GM12878 (cell line): ENCODE data around the gene SLC16A10. TPM values are rescaled to one million over a fixed set of nuclear protein-coding genes. Genes with fewer than 3 reads are reported as not detected.

ENCODE experiments used
- ATAC-seq: fragments of 200-7000 bp; cut with Tn5 transposase; 3 replicates; pipeline ENCODE4 v1.9.1; 2020; ENCODE audit warnings: mild to moderate bottlenecking, moderate library complexity
- BruUV-seq: library from RNA; stranded (reverse); fragments of 400-500 nt; replicated peaks from 2 replicates; lab custom pipeline; 2021; lab: Mats Ljungman, UMichigan
- CTCF ChIA-PET: fragments of 300-600 bp; sonication (Branson Sonifier 250); formaldehyde crosslinking; extraction: SDS; loops from one replicate; lab custom pipeline; 2021; ENCODE audit warnings: inconsistent platforms; lab: Yijun Ruan, JAX
- POLR2A ChIA-PET: fragments of 350-600 bp; formaldehyde crosslinking; extraction: SDS; loops from one replicate; lab custom pipeline; 2021; ENCODE audit warnings: inconsistent platforms; lab: Charles Lee
- RAD21 ChIA-PET: fragments of 300-600 bp; sonication (Branson Sonifier 250); formaldehyde crosslinking; loops from one replicate; lab custom pipeline; 2023; ENCODE audit warnings: antibody characterized with exemption; ENCODE audit not compliant: unreplicated experiment; lab: Charles Lee
- SMC1A ChIA-PET: fragments of 300-600 bp; sonication (Branson Sonifier 250); formaldehyde crosslinking; loops from one replicate; lab custom pipeline; 2023; ENCODE audit not compliant: unreplicated experiment, uncharacterized antibody; lab: Charles Lee
- DNase-seq: peaks from one replicate; pipeline ENCODE4 v3.0.0-alpha.2; 2011; ENCODE audit warnings: low read depth, low spot score
- FAIRE-seq: peaks from 3 replicates; lab custom pipeline; 2011; peaks lifted over from hg19 to GRCh38; lab: Jason Lieb, UNC
- H2AFZ ChIP-seq: 2 replicates; pipeline ENCODE4 v1.6.0; 2011; ENCODE audit warnings: low read depth, low read length, control low read depth; ENCODE audit not compliant: control insufficient read depth
- H3K27ac ChIP-seq: 2 replicates; pipeline ENCODE4 v1.5.1; 2011; ENCODE audit warnings: control low read depth; ENCODE audit not compliant: control insufficient read depth, insufficient read depth
- H3K27me3 ChIP-seq, 2 experiments: replicated peaks in 1 of 2; 2 replicates each; pipeline versions ENCODE4 v1.6.0 to v1.6.1; 2011; ENCODE audit warnings: low read length in 1 of 2; ENCODE audit not compliant: control insufficient read depth in 2 of 2, insufficient read depth in 2 of 2
- H3K36me3 ChIP-seq, 2 experiments: 2 replicates each; pipeline ENCODE4 v1.5.1; 2011; ENCODE audit warnings: low read length in 1 of 2; ENCODE audit not compliant: control insufficient read depth in 2 of 2, insufficient read depth in 2 of 2
- H3K4me1 ChIP-seq: 2 replicates; pipeline ENCODE4 v1.6.1; 2011; ENCODE audit warnings: mild to moderate bottlenecking, low read length, moderate library complexity, mixed read lengths; ENCODE audit not compliant: control insufficient read depth, insufficient read depth
- H3K4me2 ChIP-seq: 2 replicates; pipeline ENCODE4 v1.6.0; 2011; ENCODE audit warnings: control low read depth; ENCODE audit not compliant: control insufficient read depth, insufficient read depth
- H3K4me3 ChIP-seq: fragments of 200-600 bp; sonication (generic); 2 replicates; pipeline ENCODE4 v1.5.1; 2016
- H3K79me2 ChIP-seq: 2 replicates; pipeline ENCODE4 v1.6.0; 2011; ENCODE audit warnings: low read length; ENCODE audit not compliant: control insufficient read depth, insufficient read depth
- H3K9ac ChIP-seq: 2 replicates; pipeline ENCODE4 v1.8.0; 2011; ENCODE audit warnings: low read length, control low read depth, mixed read lengths; ENCODE audit not compliant: control insufficient read depth, insufficient read depth
- H3K9me3 ChIP-seq: replicated peaks from 3 replicates; pipeline ENCODE4 v1.5.1; 2011; ENCODE audit warnings: mild to moderate bottlenecking, low read length; ENCODE audit not compliant: control insufficient read depth, insufficient read depth
- H4K20me1 ChIP-seq: 2 replicates; pipeline ENCODE4 v1.6.0; 2011; ENCODE audit not compliant: control insufficient read depth, insufficient read depth
- BACH1 ChIP-seq: fragments of 450-650 bp; IDR thresholded peaks from 2 replicates; pipeline ENCODE4 v1.6.1; 2017; ENCODE audit warnings: mild to moderate bottlenecking, borderline replicate concordance
- CBX3 ChIP-seq: fragments of 200-600 bp; sonication (generic); IDR thresholded peaks from 2 replicates; pipeline ENCODE4 v1.6.1; 2016; ENCODE audit warnings: low read depth, borderline replicate concordance
- CHD1 ChIP-seq: IDR thresholded peaks from 2 replicates; pipeline ENCODE4 v1.6.1; 2012; ENCODE audit warnings: low read depth, low read length, improper control_type of control experiment
- EZH2 ChIP-seq: IDR thresholded peaks from 2 replicates; pipeline ENCODE4 v1.6.1; 2012; ENCODE audit warnings: low read depth, mild to moderate bottlenecking, control low read depth, inconsistent platforms, low read length, borderline replicate concordance; ENCODE audit not compliant: control insufficient read depth
- HDAC2 ChIP-seq: fragments of 200-600 bp; sonication (generic); IDR thresholded peaks from 2 replicates; pipeline ENCODE4 v1.6.1; 2017
- MTA2 ChIP-seq: fragments of 450-650 bp; IDR thresholded peaks from 2 replicates; pipeline ENCODE4 v1.6.1; 2016; ENCODE audit warnings: low read depth, mild to moderate bottlenecking, moderate library complexity
- PAX8 ChIP-seq: fragments of 450-650 bp; IDR thresholded peaks from 2 replicates; pipeline ENCODE4 v1.6.1; 2017; ENCODE audit warnings: mild to moderate bottlenecking, moderate library complexity
- SMARCA5 ChIP-seq: fragments of 450-650 bp; IDR thresholded peaks from 2 replicates; pipeline ENCODE4 v1.6.1; 2017; ENCODE audit warnings: mild to moderate bottlenecking
- SUZ12 ChIP-seq: fragments of 200-600 bp; sonication (generic); IDR thresholded peaks from one replicate; pipeline ENCODE4 v1.6.1; 2018; ENCODE audit warnings: antibody characterized with exemption, mild to moderate bottlenecking; ENCODE audit not compliant: unreplicated experiment
- YBX1 ChIP-seq: fragments of 450-650 bp; IDR thresholded peaks from 2 replicates; pipeline ENCODE4 v1.6.1; 2016; ENCODE audit warnings: antibody characterized with exemption
- ZZZ3 ChIP-seq: IDR thresholded peaks from 2 replicates; pipeline ENCODE4 v1.6.1; 2011; ENCODE audit warnings: low read depth; ENCODE audit not compliant: control insufficient read depth, insufficient read length
- WGBS: methylation state at CpG from one replicate; pipeline ENCODE4 v1.1.6; 2016; ENCODE audit warnings: low lambda C conversion rate; ENCODE audit not compliant: insufficient replicate concordance, insufficient coverage; ENCODE audit errors: missing lambda C conversion rate; 5-methylcytosine and 5-hydroxymethylcytosine counted together
- in situ Hi-C: fragments of 300-500 bp; cut with MboI; formaldehyde crosslinking; loops from 9 replicates; pipeline ENCODE4 v1.14.3; 2018; ENCODE audit warnings: mixed read lengths
- intact Hi-C: fragments of 100-400 bp; cut with micrococcal nuclease; formaldehyde crosslinking; loops from one replicate; pipeline ENCODE4 v1.14.2; 2022; ENCODE audit not compliant: unreplicated experiment
- polyA plus RNA-seq, 11 experiments: library from polyadenylated mRNA; depleted of rRNA in 4 of 11; unstranded in 6 of 11; stranded (reverse) in 5 of 11; fragments of >200 nt; fragmentation: Nextera tagmentation in 4 of 11; fragmentation: Illumina TruSeq in 1 of 11; extraction: Ambion mirVana in 4 of 11; extraction: Trizol in 1 of 11; gene quantifications; 1 replicate in 1 of 11; 2 replicates in 10 of 11; pipeline versions ENCODE4 v1.2.1 to v1.2.3, GENCODE V29; 2011 to 2016; ENCODE audit warnings: inconsistent platforms in 2 of 11, missing spikeins in 2 of 11, low read depth in 1 of 11
- total RNA-seq, 4 experiments: library from RNA; depleted of rRNA in 3 of 4; stranded (reverse); fragments of >200 nt in 3 of 4; fragmentation: Illumina TruSeq in 1 of 4; extraction: Trizol in 1 of 4; gene quantifications; 2 replicates each; pipeline versions ENCODE4 v1.2.1 to v1.2.3, GENCODE V29; 2013 to 2021
- TF ChIP-seq, protein P1 (sequence below): fragments of 450-650 bp; IDR thresholded peaks from 2 replicates; pipeline ENCODE4 v1.6.1; 2017; ENCODE audit warnings: antibody characterized with exemption, mild to moderate bottlenecking, moderate library complexity
- TF ChIP-seq, protein P2 (sequence below): fragments of 450-650 bp; formaldehyde crosslinking; IDR thresholded peaks from 2 replicates; pipeline ENCODE4 v1.4.0; 2022; ENCODE audit warnings: mild to moderate bottlenecking, moderate library complexity
- TF ChIP-seq, protein P3 (sequence below): fragments of 450-650 bp; IDR thresholded peaks from 2 replicates; pipeline ENCODE4 v1.6.1; 2017; ENCODE audit warnings: borderline replicate concordance
- TF ChIP-seq, protein P4 (sequence below): IDR thresholded peaks from 2 replicates; pipeline ENCODE4 v1.6.1; 2011; ENCODE audit warnings: mild to moderate bottlenecking, low read depth, low read length, moderate library complexity; ENCODE audit not compliant: insufficient replicate concordance

SLC16A10 gene
- total and polyA plus RNA-seq, 10 of the 15 experiments (the other 5 are each of a cell fraction or from before 2014, with no cell fraction given): 2.3 to 19.0 (median 8.0) TPM

DNA sequence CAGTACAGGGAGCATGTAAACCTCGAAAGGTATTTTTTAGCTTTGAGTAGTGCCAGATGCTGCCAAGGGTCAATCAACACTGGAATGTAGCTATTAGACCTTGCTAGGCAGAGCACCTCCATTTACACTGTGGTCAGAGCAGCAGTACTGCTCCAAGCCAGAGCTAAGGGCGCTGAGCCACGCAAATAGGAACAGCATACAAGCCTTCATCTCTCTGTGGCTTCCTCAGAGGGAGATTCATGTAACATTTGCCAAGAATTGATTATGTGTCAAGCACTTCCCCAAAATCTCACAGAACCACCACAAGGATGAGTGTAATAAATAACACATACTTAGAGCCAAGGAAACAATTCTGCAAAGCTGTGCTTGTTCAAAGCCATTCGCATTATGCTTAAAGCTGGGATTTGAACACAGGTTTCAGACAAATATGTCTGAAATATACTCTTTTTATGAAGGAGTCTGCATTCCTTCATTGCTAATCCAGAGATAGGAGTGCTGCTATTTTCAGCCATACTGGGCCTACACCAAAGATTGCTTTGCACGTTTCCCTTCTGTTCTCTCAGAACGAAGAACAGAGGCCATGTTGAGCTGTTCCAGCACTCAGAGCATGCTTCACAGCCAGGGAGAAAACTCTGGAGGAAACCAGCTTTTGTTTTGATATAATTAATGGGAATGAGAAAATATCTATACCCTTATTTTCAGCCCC lies 97.7 kb downstream of the SLC16A10 start:
- Histone ChIP-seq H3K4me3 (no peak overlapping the region), H4K20me1 (no peaks in the 10 kb centered on the region), H3K9me3 (no peaks in the 10 kb centered on the region), H3K79me2 (no peaks in the 10 kb centered on the region), H3K4me1 (no peaks in the 10 kb centered on the region; the same call in 1 of the 2 replicates), H3K36me3 (no peaks in the 10 kb centered on the region), H3K27ac (no peak overlapping the region), H3K27me3 (no peaks in the 10 kb centered on the region), H3K9ac (no peak overlapping the region), H2AFZ (no peak overlapping the region), H3K4me2 (no peak overlapping the region)
- SMC1A ChIA-PET: interaction anchor here (1.0 to 2.1 kb wide), 7 partner anchors 9 to 127 kb away, joined by 3 to 7 read pairs (median 3); no protein-coding TSS in a partner anchor
- TF ChIP-seq, protein P1, sequence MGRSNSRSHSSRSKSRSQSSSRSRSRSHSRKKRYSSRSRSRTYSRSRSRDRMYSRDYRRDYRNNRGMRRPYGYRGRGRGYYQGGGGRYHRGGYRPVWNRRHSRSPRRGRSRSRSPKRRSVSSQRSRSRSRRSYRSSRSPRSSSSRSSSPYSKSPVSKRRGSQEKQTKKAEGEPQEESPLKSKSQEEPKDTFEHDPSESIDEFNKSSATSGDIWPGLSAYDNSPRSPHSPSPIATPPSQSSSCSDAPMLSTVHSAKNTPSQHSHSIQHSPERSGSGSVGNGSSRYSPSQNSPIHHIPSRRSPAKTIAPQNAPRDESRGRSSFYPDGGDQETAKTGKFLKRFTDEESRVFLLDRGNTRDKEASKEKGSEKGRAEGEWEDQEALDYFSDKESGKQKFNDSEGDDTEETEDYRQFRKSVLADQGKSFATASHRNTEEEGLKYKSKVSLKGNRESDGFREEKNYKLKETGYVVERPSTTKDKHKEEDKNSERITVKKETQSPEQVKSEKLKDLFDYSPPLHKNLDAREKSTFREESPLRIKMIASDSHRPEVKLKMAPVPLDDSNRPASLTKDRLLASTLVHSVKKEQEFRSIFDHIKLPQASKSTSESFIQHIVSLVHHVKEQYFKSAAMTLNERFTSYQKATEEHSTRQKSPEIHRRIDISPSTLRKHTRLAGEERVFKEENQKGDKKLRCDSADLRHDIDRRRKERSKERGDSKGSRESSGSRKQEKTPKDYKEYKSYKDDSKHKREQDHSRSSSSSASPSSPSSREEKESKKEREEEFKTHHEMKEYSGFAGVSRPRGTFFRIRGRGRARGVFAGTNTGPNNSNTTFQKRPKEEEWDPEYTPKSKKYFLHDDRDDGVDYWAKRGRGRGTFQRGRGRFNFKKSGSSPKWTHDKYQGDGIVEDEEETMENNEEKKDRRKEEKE: no peak
- TF ChIP-seq PAX8: no peak
- TF ChIP-seq SMARCA5: no peak
- TF ChIP-seq EZH2: no peak
- no peak for TF ChIP-seq HDAC2
- no peak for TF ChIP-seq YBX1
- no peak for TF ChIP-seq CHD1
- TF ChIP-seq BACH1: no peak
- TF ChIP-seq CBX3: no peak
- TF ChIP-seq, protein P2, sequence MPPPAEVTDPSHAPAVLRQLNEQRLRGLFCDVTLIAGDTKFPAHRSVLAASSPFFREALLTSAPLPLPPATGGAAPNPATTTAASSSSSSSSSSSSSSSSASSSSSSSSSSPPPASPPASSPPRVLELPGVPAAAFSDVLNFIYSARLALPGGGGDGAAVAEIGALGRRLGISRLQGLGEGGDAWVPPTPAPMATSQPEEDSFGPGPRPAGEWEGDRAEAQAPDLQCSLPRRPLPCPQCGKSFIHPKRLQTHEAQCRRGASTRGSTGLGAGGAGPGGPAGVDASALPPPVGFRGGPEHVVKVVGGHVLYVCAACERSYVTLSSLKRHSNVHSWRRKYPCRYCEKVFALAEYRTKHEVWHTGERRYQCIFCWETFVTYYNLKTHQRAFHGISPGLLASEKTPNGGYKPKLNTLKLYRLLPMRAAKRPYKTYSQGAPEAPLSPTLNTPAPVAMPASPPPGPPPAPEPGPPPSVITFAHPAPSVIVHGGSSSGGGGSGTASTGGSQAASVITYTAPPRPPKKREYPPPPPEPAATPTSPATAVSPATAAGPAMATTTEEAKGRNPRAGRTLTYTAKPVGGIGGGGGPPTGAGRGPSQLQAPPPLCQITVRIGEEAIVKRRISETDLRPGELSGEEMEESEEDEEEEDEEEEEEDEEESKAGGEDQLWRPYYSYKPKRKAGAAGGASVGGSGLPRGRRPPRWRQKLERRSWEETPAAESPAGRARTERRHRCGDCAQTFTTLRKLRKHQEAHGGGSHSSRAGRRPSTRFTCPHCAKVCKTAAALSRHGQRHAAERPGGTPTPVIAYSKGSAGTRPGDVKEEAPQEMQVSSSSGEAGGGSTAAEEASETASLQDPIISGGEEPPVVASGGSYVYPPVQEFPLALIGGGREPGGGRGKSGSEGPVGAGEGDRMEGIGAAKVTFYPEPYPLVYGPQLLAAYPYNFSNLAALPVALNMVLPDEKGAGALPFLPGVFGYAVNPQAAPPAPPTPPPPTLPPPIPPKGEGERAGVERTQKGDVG (CRISPR knock-in tag): no peak
- TF ChIP-seq ZZZ3: no peak
- TF ChIP-seq, protein P3, sequence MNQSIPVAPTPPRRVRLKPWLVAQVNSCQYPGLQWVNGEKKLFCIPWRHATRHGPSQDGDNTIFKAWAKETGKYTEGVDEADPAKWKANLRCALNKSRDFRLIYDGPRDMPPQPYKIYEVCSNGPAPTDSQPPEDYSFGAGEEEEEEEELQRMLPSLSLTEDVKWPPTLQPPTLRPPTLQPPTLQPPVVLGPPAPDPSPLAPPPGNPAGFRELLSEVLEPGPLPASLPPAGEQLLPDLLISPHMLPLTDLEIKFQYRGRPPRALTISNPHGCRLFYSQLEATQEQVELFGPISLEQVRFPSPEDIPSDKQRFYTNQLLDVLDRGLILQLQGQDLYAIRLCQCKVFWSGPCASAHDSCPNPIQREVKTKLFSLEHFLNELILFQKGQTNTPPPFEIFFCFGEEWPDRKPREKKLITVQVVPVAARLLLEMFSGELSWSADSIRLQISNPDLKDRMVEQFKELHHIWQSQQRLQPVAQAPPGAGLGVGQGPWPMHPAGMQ: no peak
- TF ChIP-seq MTA2: no peak
- TF ChIP-seq, protein P4, sequence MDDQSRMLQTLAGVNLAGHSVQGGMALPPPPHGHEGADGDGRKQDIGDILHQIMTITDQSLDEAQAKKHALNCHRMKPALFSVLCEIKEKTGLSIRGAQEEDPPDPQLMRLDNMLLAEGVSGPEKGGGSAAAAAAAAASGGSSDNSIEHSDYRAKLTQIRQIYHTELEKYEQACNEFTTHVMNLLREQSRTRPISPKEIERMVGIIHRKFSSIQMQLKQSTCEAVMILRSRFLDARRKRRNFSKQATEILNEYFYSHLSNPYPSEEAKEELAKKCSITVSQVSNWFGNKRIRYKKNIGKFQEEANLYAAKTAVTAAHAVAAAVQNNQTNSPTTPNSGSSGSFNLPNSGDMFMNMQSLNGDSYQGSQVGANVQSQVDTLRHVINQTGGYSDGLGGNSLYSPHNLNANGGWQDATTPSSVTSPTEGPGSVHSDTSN: no peak
- TF ChIP-seq SUZ12: no peak
- FAIRE-seq: no peak
- RAD21 ChIA-PET: no interaction called here
- CTCF ChIA-PET: interaction anchor here (0.6 to 1.8 kb wide), 3 partner anchors 20 to 125 kb away, joined by 3 to 6 read pairs (median 3); no protein-coding TSS in a partner anchor
- ATAC-seq: peak; percentile 47; the same call in 2 of the 3 replicates
- BruUV-seq: no TSS peak
- 72% methylated on average over 6 of the region's 6 CpGs for WGBS
- no peak for DNase-seq
- in situ Hi-C loops (no loop called here), intact Hi-C loops (no loop called here)
- POLR2A ChIA-PET: no interaction called here
